Heart left ventricle (tissue), 16 donors: ENCODE measurements around the gene RPS3. TPM values are rescaled to one million over a fixed set of nuclear protein-coding genes. Genes with fewer than 3 reads are reported as not detected.

ENCODE experiments used
- ATAC-seq, 4 donors: fragments of 200-7000 bp; cut with Tn5 transposase; one replicate each; pipeline ENCODE4 v1.9.1; 2020 to 2022; ENCODE audit warnings: moderate library complexity in 4 of 4, mild to moderate bottlenecking in 3 of 4, moderate number of reproducible peaks in 1 of 4
- DNase-seq, 5 donors: peaks; one replicate each; pipeline ENCODE4 v3.0.0-alpha.2; 2020
- H3K27ac ChIP-seq, 12 donors: fragments of 200-600 bp; sonication (generic) in 4 of 12; one replicate each; pipeline versions ENCODE4 v1.5.0 to v1.8.0; 2016 to 2022; ENCODE audit warnings: mild to moderate bottlenecking in 2 of 12
- H3K27me3 ChIP-seq, 9 donors: fragments of 200-600 bp; sonication (generic) in 2 of 9; one replicate each; pipeline versions ENCODE4 v1.5.1 to v1.8.0; 2016 to 2022; ENCODE audit warnings: mild to moderate bottlenecking in 3 of 9
- H3K36me3 ChIP-seq, 9 donors: fragments of 200-600 bp; sonication (generic) in 2 of 9; one replicate each; pipeline versions ENCODE4 v1.5.0 to v1.8.0; 2018 to 2022; ENCODE audit warnings: mild to moderate bottlenecking in 2 of 9
- H3K4me1 ChIP-seq, 12 donors: fragments of 200-600 bp; sonication (generic) in 4 of 12; one replicate each; pipeline versions ENCODE4 v1.5.0 to v1.8.0; 2016 to 2022; ENCODE audit warnings: mild to moderate bottlenecking in 3 of 12
- H3K4me3 ChIP-seq, 12 donors: fragments of 200-600 bp; sonication (generic) in 4 of 12; one replicate each; pipeline versions ENCODE4 v1.5.0 to v1.8.0; 2017 to 2022; ENCODE audit warnings: mild to moderate bottlenecking in 9 of 12, moderate library complexity in 4 of 12
- H3K9me3 ChIP-seq, 12 donors: fragments of 200-600 bp; sonication (generic) in 4 of 12; one replicate each; pipeline versions ENCODE4 v1.5.0 to v1.8.0; 2016 to 2022; ENCODE audit warnings: mild to moderate bottlenecking in 1 of 12
- POLR2A ChIP-seq, 2 donors: fragments of 450-650 bp; IDR thresholded peaks; one replicate each; pipeline ENCODE4 v1.6.1; 2017; ENCODE audit warnings: antibody characterized with exemption in 2 of 2, mild to moderate bottlenecking in 2 of 2, moderate library complexity in 2 of 2
- WGBS, 4 donors: extraction: QIAGEN DNeasy Blood & Tissue Kit in 2 of 4; methylation state at CpG; one replicate each; pipeline versions ENCODE4 v1.1.5 to v1.1.7; 2013 to 2018; 5-methylcytosine and 5-hydroxymethylcytosine counted together
- intact Hi-C, 10 donors: fragments of 100-400 bp; cut with DNase I; formaldehyde crosslinking; loops; one replicate each; pipeline versions ENCODE4 v1.11.1 to v1.14.2; 2022
- polyA plus RNA-seq, 2 donors: library from polyadenylated mRNA; stranded (reverse); fragments of 200-250 nt; gene quantifications; one replicate each; pipeline ENCODE4 v1.2.3, GENCODE V29; 2013
- total RNA-seq, 9 donors: library from RNA; depleted of rRNA in 2 of 9; stranded (reverse); fragments of >200 nt in 2 of 9; fragmentation: NEBNext Ultra II Directional in 3 of 9; extraction: Animal tissue kit (Norgen Biotek cat#: 25700) in 3 of 9; gene quantifications; one replicate each; pipeline versions ENCODE4 v1.1.0 to v1.2.4, GENCODE V29; 2016 to 2023
- TF ChIP-seq, protein P1 (sequence below), 12 donors: fragments of 200-600 bp; sonication (generic) in 4 of 12; IDR thresholded peaks; one replicate each; pipeline versions ENCODE4 v1.5.0 to v1.8.0; 2018 to 2022; ENCODE audit warnings: antibody characterized with exemption in 12 of 12, mild to moderate bottlenecking in 5 of 12
- donor health status: ischemic (EF 13 %, LVEDD 7.1; RV severe dilation, severe dysfunction).
- donor health status: healthy with polysubstance abuse.
- donor health status: DM: no; HTN: yes; CAD: no.
- donor health status: DM: no; HTN: no; CAD: no.
- donor health status: ischemic (EF 25% LVEDD 6.9; RV normal size, moderate dysfunction).
- donor health status: ischemic (EF 25% LVEDD 5.7; RV mildly dilated, moderate dysfunction).
- donor health status: healthy.
- donor health status: DM: yes; HTN: yes; CAD: no.
- donor health status: ischemic (EF 35%, LVEDD 5.7; RV mildly dilated, moderate dysfunction).
- donor health status: nonischemic (EF 11% LVEDD 7.7; RV severe dilation, severe dysfunction).
- donor health status: DM: yes; HTN: yes; CAD: no.
- donor health status: PGD.
- donor health status: ischemic (EF 29% LVEDD 5.4; RV normal size, mild dysfunction).
- donor health status: nonischemic (EF 23%, LVEDD 6.1; RV moderate dilation, normal function).

RPS3 gene
- total and polyA plus RNA-seq, 11 donors: 434 to 2,100 (median 990) TPM

DNA sequence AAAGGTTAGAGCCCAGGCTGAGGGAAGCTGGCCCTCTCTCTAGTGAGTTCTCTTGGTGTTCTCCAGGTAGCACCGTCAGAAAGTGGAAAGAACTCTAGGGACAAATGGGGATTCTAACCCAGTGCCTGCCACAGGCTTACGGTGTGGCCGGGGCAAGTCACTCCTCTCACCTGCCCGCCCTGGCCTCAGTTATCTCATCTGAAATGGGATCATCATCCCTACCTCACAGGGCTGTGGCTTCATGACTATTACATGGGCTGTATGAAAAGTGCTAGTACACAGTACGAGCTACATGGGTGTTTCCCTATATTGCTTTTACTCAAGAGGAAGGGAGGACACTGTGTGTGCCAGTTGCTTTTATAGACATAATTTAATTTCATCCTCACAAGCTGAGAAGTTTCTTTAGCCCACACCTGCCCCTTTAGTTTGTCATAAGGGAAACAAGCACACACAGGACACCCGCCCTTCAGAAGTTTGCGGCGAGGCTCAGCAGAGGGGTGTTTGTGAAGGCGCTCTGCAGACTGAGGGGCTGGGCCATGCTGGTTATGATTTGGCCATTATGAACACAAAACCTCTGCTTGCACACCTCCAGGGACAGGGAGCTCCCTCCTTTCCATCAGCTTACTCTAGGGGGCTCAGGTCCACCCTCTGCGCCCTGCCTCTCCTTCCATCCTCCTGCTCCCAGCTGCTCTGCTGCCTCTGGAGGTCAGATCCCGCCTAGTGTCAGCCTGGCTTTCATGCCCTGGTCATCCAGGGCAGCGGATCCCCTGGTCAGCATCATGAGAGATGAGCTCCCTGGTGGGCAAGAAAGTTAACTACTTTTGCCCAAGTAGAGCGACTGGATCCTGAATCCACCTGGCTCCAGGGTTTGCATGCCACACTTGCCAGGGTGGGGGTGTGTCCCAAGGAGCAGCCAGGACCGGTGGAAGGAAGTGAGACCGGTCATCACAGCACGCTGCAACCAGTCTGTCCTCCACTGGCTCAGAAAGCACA is 32.5 kb downstream of the RPS3 start:
- Histone ChIP-seq H3K27ac (no peak overlapping the region), H3K4me1 (peaks cover 0 to 31% (median 16%) of the 10 kb centered on the region in 12 donors), H3K9me3 (peaks cover 0 to 9% (median 4%) of the 10 kb centered on the region in 12 donors), H3K4me3 (no peak overlapping the region), H3K36me3 (no peaks in the 10 kb centered on the region), H3K27me3 (peaks cover 0 to 39% (median 14%) of the 10 kb centered on the region in 9 donors)
- TF ChIP-seq POLR2A (IDR thresholded peaks at IDR 0.05): no peak
- TF ChIP-seq, protein P1, sequence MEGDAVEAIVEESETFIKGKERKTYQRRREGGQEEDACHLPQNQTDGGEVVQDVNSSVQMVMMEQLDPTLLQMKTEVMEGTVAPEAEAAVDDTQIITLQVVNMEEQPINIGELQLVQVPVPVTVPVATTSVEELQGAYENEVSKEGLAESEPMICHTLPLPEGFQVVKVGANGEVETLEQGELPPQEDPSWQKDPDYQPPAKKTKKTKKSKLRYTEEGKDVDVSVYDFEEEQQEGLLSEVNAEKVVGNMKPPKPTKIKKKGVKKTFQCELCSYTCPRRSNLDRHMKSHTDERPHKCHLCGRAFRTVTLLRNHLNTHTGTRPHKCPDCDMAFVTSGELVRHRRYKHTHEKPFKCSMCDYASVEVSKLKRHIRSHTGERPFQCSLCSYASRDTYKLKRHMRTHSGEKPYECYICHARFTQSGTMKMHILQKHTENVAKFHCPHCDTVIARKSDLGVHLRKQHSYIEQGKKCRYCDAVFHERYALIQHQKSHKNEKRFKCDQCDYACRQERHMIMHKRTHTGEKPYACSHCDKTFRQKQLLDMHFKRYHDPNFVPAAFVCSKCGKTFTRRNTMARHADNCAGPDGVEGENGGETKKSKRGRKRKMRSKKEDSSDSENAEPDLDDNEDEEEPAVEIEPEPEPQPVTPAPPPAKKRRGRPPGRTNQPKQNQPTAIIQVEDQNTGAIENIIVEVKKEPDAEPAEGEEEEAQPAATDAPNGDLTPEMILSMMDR (IDR thresholded peaks at IDR 0.05): no peak
- 53 to 59% (median 56%) methylated on average over 13 to 16 of the region's 16 CpGs for WGBS, 4 donors
- ATAC-seq (no peak), DNase-seq (peak in 1 of 5 donors; percentile 22)
- intact Hi-C loops: no loop called here

GRCh38 chr11:75432911-75433321 is 33.6 kb downstream of the RPS3 start, which contains the start of gene KLHL35:
KLHL35 (minus strand) TSS chr11:75433203; CDS start chr11:75430629, 2,574 bp downstream.
- Histone ChIP-seq H3K36me3 (no peaks in the 10 kb centered on the region), H3K4me1 (peaks cover 0 to 23% (median 11%) of the 10 kb centered on the region in 12 donors), H3K4me3 (no peak within 1 kb of the TSS), H3K27ac (no peak within 1 kb of the TSS), H3K9me3 (peaks cover 0 to 9% (median 4%) of the 10 kb centered on the region in 12 donors), H3K27me3 (peaks cover 0 to 39% (median 14%) of the 10 kb centered on the region in 9 donors)
- DNase-seq (no peak), ATAC-seq (no peak)
- 16 to 23% (median 18%) methylated on average over 14 of the region's 14 CpGs for WGBS, 4 donors
- intact Hi-C loops: no loop called here
- no peak for TF ChIP-seq POLR2A (IDR thresholded peaks at IDR 0.05)
- TF ChIP-seq, protein P1 (IDR thresholded peaks at IDR 0.05): no peak

- 72 to 78% (median 76%) methylated on average over 6 of the region's 6 CpGs for WGBS, 4 donors
- Histone ChIP-seq H3K27me3 (peaks cover 0 to 39% (median 14%) of the 10 kb centered on the region in 9 donors), H3K4me3 (no peak overlapping the region), H3K36me3 (no peaks in the 10 kb centered on the region), H3K9me3 (peaks cover 0 to 9% (median 4%) of the 10 kb centered on the region in 12 donors), H3K27ac (no peak overlapping the region), H3K4me1 (peaks cover 0 to 23% (median 10%) of the 10 kb centered on the region in 12 donors)
- TF ChIP-seq, protein P1 (IDR thresholded peaks at IDR 0.05): no peak
- TF ChIP-seq POLR2A (IDR thresholded peaks at IDR 0.05): no peak
- intact Hi-C loops: no loop called here
- ATAC-seq: no peak
- DNase-seq: no peak
These were observed 34.1 kb downstream of the RPS3 start for GRCh38 chr11:75433443-75433842.

DNA sequence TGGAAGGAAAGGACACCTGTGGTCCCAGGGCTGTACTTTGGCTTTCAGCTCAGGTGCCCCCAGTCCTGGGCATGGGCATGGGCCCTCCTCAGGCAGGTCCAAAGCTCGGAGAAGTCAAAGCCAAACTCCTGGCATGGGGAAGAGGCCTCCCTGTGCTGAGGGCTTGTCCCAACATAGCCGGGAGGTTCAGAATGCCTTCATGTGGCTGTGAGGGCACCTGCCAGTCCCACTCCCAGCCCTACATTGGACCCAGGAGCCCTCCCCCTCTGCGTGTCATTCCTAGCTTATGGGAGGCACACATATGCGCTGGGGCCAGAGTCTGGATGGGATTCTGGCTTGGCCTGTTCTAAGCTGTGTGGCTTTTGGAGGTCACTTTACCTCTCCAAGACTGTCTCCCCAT is 34.7 kb downstream of the RPS3 start:
- peaks cover 0 to 9% (median 4%) of the 10 kb centered on the region in 12 donors for H3K9me3 ChIP-seq
- no peak overlapping the region for H3K4me3 ChIP-seq
- H3K4me1 ChIP-seq: peaks cover 0 to 19% (median 9%) of the 10 kb centered on the region in 12 donors
- H3K27me3 ChIP-seq: peaks cover 0 to 36% (median 14%) of the 10 kb centered on the region in 9 donors
- DNase-seq: no peak
- H3K27ac ChIP-seq: no peak overlapping the region
- WGBS, 4 donors: 93 to 100% (median 95%) methylated on average over 1 to 4 of the region's 4 CpGs; no CpG with 5 or more reads in 1 of the 4 donors
- peaks cover 0 to 1% (median 0%) of the 10 kb centered on the region in 9 donors for H3K36me3 ChIP-seq
- ATAC-seq: no peak
- intact Hi-C loops: no loop called here
- TF ChIP-seq POLR2A (IDR thresholded peaks at IDR 0.05): no peak
- TF ChIP-seq, protein P1 (IDR thresholded peaks at IDR 0.05): no peak
